SU-DHL-6 (cell line): Measurements from ENCODE around the gene CAMSAP3.
A peak's percentile ranks its signal among the peaks of the same experiment; 100 is the strongest.

ENCODE experiments used
- H2AFZ ChIP-seq: fragments of 200-600 bp; sonication (generic); 2 replicates; pipeline ENCODE4 v1.6.1; 2014; ENCODE audit warnings: low read depth, mild to moderate bottlenecking, moderate library complexity, mixed read lengths, antibody characterized with exemption, low read length; ENCODE audit not compliant: severe bottlenecking
- H3F3A ChIP-seq: fragments of 200-600 bp; shearing (Covaris generic); 2 replicates; pipeline ENCODE4 v1.6.0; 2016; ENCODE audit warnings: antibody characterized with exemption, mild to moderate bottlenecking; ENCODE audit not compliant: insufficient read depth
- H3K27ac ChIP-seq: fragments of 200-600 bp; sonication (generic); 2 replicates; pipeline ENCODE4 v1.5.1; 2016; ENCODE audit warnings: low read depth, mild to moderate bottlenecking, low read length, moderate library complexity, mixed read lengths
- H3K27me3 ChIP-seq: fragments of 200-600 bp; sonication (generic), shearing (Covaris generic); 2 replicates; pipeline ENCODE4 v1.6.0; 2014; ENCODE audit warnings: mild to moderate bottlenecking, low read length
- H3K36me3 ChIP-seq: fragments of 200-600 bp; sonication (generic); 2 replicates; pipeline ENCODE4 v1.6.1; 2014; ENCODE audit warnings: mild to moderate bottlenecking, low read length, mixed read lengths
- H3K4me2 ChIP-seq: fragments of 300-600, 200-600 bp; shearing (Covaris generic), sonication (generic); 2 replicates; pipeline ENCODE4 v1.6.0; 2014; ENCODE audit warnings: low read length, low read depth, mild to moderate bottlenecking; ENCODE audit not compliant: poor library complexity, severe bottlenecking
- H3K4me3 ChIP-seq: fragments of 200-600 bp; sonication (generic); 2 replicates; pipeline ENCODE4 v1.5.1; 2014; ENCODE audit warnings: antibody characterized with exemption, low read length, mild to moderate bottlenecking, mixed read lengths; ENCODE audit not compliant: insufficient read depth, poor library complexity, severe bottlenecking
- H3K79me2 ChIP-seq: fragments of 200-600 bp; sonication (generic); 2 replicates; pipeline ENCODE4 v1.6.1; 2014; ENCODE audit warnings: mild to moderate bottlenecking, low read length, moderate library complexity; ENCODE audit not compliant: insufficient read depth
- H3K9ac ChIP-seq: fragments of 200-600 bp; sonication (generic); 2 replicates; pipeline ENCODE4 v1.7.0; 2014; ENCODE audit warnings: mild to moderate bottlenecking, low read length
- H3K9me2 ChIP-seq: fragments of 200-600 bp; sonication (generic); replicated peaks from 2 replicates; pipeline ENCODE4 v1.6.1; 2014; ENCODE audit warnings: low read length; ENCODE audit not compliant: insufficient read depth
- H3K9me3 ChIP-seq: fragments of 200-600 bp; sonication (generic); 2 replicates; pipeline ENCODE4 v1.6.1; 2014; ENCODE audit warnings: low read length, mixed read lengths; ENCODE audit not compliant: insufficient read depth
- H4K20me1 ChIP-seq: fragments of 200-600 bp; sonication (generic); 2 replicates; pipeline ENCODE4 v1.6.1; 2014; ENCODE audit warnings: low read depth, mild to moderate bottlenecking, antibody characterized with exemption, low read length, moderate library complexity, mixed read lengths
- CTCF ChIP-seq: fragments of 200-600 bp; sonication (generic); IDR thresholded peaks from one replicate; pipeline ENCODE4 v1.5.1; 2017; ENCODE audit warnings: antibody characterized with exemption, mild to moderate bottlenecking, low read length, moderate library complexity; ENCODE audit not compliant: insufficient read depth, poor library complexity, severe bottlenecking
- EZH2phosphoT487 ChIP-seq: fragments of 200-600 bp; sonication (generic), shearing (Covaris generic); conservative IDR thresholded peaks from 2 replicates; pipeline ENCODE4 v1.6.1; 2018; ENCODE audit warnings: mild to moderate bottlenecking, antibody characterized with exemption, low read length, moderate library complexity, mixed read lengths

The CAMSAP3 gene

GRCh38 chr19:7635670-7636069 lies 40.0 kb downstream of the CAMSAP3 start:
- Histone ChIP-seq H3K27me3 (no peaks in the 10 kb centered on the region), H3K27ac (no peak overlapping the region), H3F3A (no peaks in the 10 kb centered on the region), H3K9ac (no peak overlapping the region), H3K9me2 (no peaks in the 10 kb centered on the region), H2AFZ (no peak overlapping the region), H3K9me3 (no peaks in the 10 kb centered on the region), H3K36me3 (no peaks in the 10 kb centered on the region), H3K79me2 (peaks cover 9% of the 10 kb centered on the region), H4K20me1 (no peaks in the 10 kb centered on the region), H3K4me3 (no peak overlapping the region), H3K4me2 (no peak overlapping the region)
- TF ChIP-seq EZH2phosphoT487 (no peak), CTCF (no peak)

- H3K27ac ChIP-seq = no peak overlapping the region
- H3K79me2 ChIP-seq = 0 out of 2 replicates have a peak, but pooled peaks cover 7% of the 10 kb centered on the region
- peak overlapping the region; percentile 80 for H3K4me2 ChIP-seq
- H3K9ac ChIP-seq = no peak overlapping the region
- H4K20me1 ChIP-seq = no peaks in the 10 kb centered on the region
- no peak for TF ChIP-seq CTCF
- TF ChIP-seq EZH2phosphoT487 = no peak
- H3K36me3 ChIP-seq = no peaks in the 10 kb centered on the region
- H3K9me3 ChIP-seq = no peaks in the 10 kb centered on the region
- no peaks in the 10 kb centered on the region for H3F3A ChIP-seq
- no peaks in the 10 kb centered on the region for H3K9me2 ChIP-seq
- H2AFZ ChIP-seq = peak overlapping the region; percentile 71
- H3K4me3 ChIP-seq = no peak overlapping the region
- H3K27me3 ChIP-seq = no peaks in the 10 kb centered on the region
These were observed 40.6 kb downstream of the CAMSAP3 start for GRCh38 chr19:7636317-7636690.

- Histone ChIP-seq H3K9ac (peak within 1 kb of the TSS; percentile 89), H3K9me3 (no peaks in the 10 kb centered on the region), H3K79me2 (0 out of 2 replicates have a peak, but pooled peaks cover 7% of the 10 kb centered on the region), H4K20me1 (no peaks in the 10 kb centered on the region), H3K27me3 (no peaks in the 10 kb centered on the region), H3K9me2 (no peaks in the 10 kb centered on the region), H3K4me2 (peak within 1 kb of the TSS; percentile 80), H3K27ac (peak within 1 kb of the TSS; percentile 37), H3F3A (no peaks in the 10 kb centered on the region), H3K4me3 (peak within 1 kb of the TSS; percentile 91), H2AFZ (peak within 1 kb of the TSS; percentile 71), H3K36me3 (no peaks in the 10 kb centered on the region)
- TF ChIP-seq EZH2phosphoT487 (no peak), CTCF (no peak)
These were observed 41.2 kb downstream of the CAMSAP3 start, which contains the start of gene STXBP2 for GRCh38 chr19:7636691-7637373. Gene STXBP2 (plus strand): TSS chr19:7637110. CDS start chr19:7637150, 40 bp downstream.
